GM23338 (cell line): Measurements from ENCODE around the gene OVAAL.

Experiments
- CREB1 ChIP-seq: fragments of 250-450 bp; sonication (Bioruptor Pico); IDR thresholded peaks from 2 replicates; pipeline ENCODE4 v1.5.0; 2020; ENCODE audit warnings: low read depth, mild to moderate bottlenecking, moderate library complexity
- EZH2 ChIP-seq: fragments of 200-600 bp; sonication (generic); IDR thresholded peaks from one replicate; pipeline ENCODE4 v1.8.0; 2017; ENCODE audit warnings: antibody characterized with exemption, mild to moderate bottlenecking, low read depth; ENCODE audit not compliant: unreplicated experiment
- EZH2phosphoT487 ChIP-seq: fragments of 200-600 bp; sonication (generic); IDR thresholded peaks from one replicate; pipeline ENCODE4 v1.8.1; 2018; ENCODE audit warnings: antibody characterized with exemption; ENCODE audit not compliant: unreplicated experiment
- JUNB ChIP-seq: IDR thresholded peaks from one replicate; pipeline ENCODE4 v1.6.1; 2016; ENCODE audit warnings: antibody characterized with exemption; ENCODE audit not compliant: unreplicated experiment
- NANOG ChIP-seq: IDR thresholded peaks from 2 replicates; pipeline ENCODE4 v1.6.1; 2016; ENCODE audit warnings: antibody characterized with exemption, borderline replicate concordance
- POLR2AphosphoS5 ChIP-seq: IDR thresholded peaks from 2 replicates; pipeline ENCODE4 v1.6.1; 2016; ENCODE audit warnings: antibody characterized with exemption, low read depth
- REST ChIP-seq: IDR thresholded peaks from one replicate; pipeline ENCODE4 v1.6.1; 2018; ENCODE audit warnings: antibody characterized with exemption; ENCODE audit not compliant: unreplicated experiment
- STAT1 ChIP-seq: IDR thresholded peaks from one replicate; pipeline ENCODE4 v1.6.1; 2016; ENCODE audit warnings: antibody characterized with exemption; ENCODE audit not compliant: unreplicated experiment
- ZNF114 ChIP-seq: fragments of 250-450 bp; sonication (Bioruptor Pico); IDR thresholded peaks from 2 replicates; pipeline ENCODE4 v1.5.0; 2020; ENCODE audit warnings: mild to moderate bottlenecking, moderate library complexity
- ZNF331 ChIP-seq: fragments of 250-450 bp; sonication (Bioruptor Pico); IDR thresholded peaks from 2 replicates; pipeline ENCODE4 v1.5.0; 2020; ENCODE audit warnings: low read depth, mild to moderate bottlenecking, moderate library complexity
- ZNF462 ChIP-seq: fragments of 250-450 bp; sonication (Bioruptor Pico); IDR thresholded peaks from 2 replicates; pipeline ENCODE4 v1.5.0; 2020; ENCODE audit warnings: mild to moderate bottlenecking, moderate library complexity
- TF ChIP-seq, protein P1 (sequence below), 2 experiments: fragments of 200-600 bp in 1 of 2; sonication (generic) in 1 of 2; conservative IDR thresholded peaks; 2 replicates each; pipeline versions ENCODE4 v1.5.1 to v1.6.1; 2016 to 2017; ENCODE audit warnings: antibody characterized with exemption in 2 of 2, low read depth in 2 of 2, mild to moderate bottlenecking in 2 of 2, moderate library complexity in 1 of 2
- TF ChIP-seq, protein P2 (sequence below): IDR thresholded peaks from 2 replicates; pipeline ENCODE4 v1.6.1; 2016; ENCODE audit warnings: antibody characterized with exemption

GRCh38 chr1:180524160-180524914, 34.4 kb upstream of the OVAAL start:
- no peak for TF ChIP-seq POLR2AphosphoS5
- TF ChIP-seq EZH2 = no peak
- TF ChIP-seq, protein P1, sequence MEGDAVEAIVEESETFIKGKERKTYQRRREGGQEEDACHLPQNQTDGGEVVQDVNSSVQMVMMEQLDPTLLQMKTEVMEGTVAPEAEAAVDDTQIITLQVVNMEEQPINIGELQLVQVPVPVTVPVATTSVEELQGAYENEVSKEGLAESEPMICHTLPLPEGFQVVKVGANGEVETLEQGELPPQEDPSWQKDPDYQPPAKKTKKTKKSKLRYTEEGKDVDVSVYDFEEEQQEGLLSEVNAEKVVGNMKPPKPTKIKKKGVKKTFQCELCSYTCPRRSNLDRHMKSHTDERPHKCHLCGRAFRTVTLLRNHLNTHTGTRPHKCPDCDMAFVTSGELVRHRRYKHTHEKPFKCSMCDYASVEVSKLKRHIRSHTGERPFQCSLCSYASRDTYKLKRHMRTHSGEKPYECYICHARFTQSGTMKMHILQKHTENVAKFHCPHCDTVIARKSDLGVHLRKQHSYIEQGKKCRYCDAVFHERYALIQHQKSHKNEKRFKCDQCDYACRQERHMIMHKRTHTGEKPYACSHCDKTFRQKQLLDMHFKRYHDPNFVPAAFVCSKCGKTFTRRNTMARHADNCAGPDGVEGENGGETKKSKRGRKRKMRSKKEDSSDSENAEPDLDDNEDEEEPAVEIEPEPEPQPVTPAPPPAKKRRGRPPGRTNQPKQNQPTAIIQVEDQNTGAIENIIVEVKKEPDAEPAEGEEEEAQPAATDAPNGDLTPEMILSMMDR (conservative IDR thresholded peaks at IDR 0.05; ENCODE audit: low read depth in 2 of 2) = no peak
- TF ChIP-seq STAT1 = no peak
- no peak for TF ChIP-seq EZH2phosphoT487
- TF ChIP-seq REST = no peak
- no peak for TF ChIP-seq NANOG
- TF ChIP-seq, protein P2, sequence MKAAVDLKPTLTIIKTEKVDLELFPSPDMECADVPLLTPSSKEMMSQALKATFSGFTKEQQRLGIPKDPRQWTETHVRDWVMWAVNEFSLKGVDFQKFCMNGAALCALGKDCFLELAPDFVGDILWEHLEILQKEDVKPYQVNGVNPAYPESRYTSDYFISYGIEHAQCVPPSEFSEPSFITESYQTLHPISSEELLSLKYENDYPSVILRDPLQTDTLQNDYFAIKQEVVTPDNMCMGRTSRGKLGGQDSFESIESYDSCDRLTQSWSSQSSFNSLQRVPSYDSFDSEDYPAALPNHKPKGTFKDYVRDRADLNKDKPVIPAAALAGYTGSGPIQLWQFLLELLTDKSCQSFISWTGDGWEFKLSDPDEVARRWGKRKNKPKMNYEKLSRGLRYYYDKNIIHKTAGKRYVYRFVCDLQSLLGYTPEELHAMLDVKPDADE = no peak
- no peak for TF ChIP-seq CREB1 (CRISPR knock-in tag)
- no peak for TF ChIP-seq JUNB
- no peak for TF ChIP-seq ZNF114 (CRISPR knock-in tag)
- TF ChIP-seq ZNF331 (CRISPR knock-in tag) = no peak
- no peak for TF ChIP-seq ZNF462
